NB4 (cell line): ENCODE data around the gene ZC3H14.

Experiments
- CTCF ChIP-seq: IDR thresholded peaks from one replicate; pipeline ENCODE4 v1.5.1; 2012; ENCODE audit warnings: low read depth, low read length
- MAX ChIP-seq: IDR thresholded peaks from 2 replicates; pipeline ENCODE4 v1.6.1; 2011; ENCODE audit warnings: low read depth, low read length

- TF ChIP-seq CTCF (no peak), MAX (no peak)
These were observed 16.0 kb upstream of the ZC3H14 start for GRCh38 chr14:88546621-88547385.
